Astrocyte of the cerebellum (primary cell): ENCODE data around the gene C1orf198.

Experiments
- DNase-seq: peaks from one replicate; pipeline ENCODE4 v3.0.0-alpha.2; 2011; ENCODE audit warnings: low read depth
- H3K4me3 ChIP-seq: 2 replicates; pipeline ENCODE4 v1.5.1; 2011; ENCODE audit warnings: mild to moderate bottlenecking, low read depth, low read length, moderate library complexity
- in situ Hi-C: cut with HindIII; loops from 2 replicates; pipeline ENCODE4 v1.10.0; 2017; ENCODE audit warnings: low sequenced_read_pairs
- TF ChIP-seq, protein P1 (sequence below): IDR thresholded peaks from 2 replicates; pipeline ENCODE4 v1.5.1; 2012; ENCODE audit warnings: low read length, low read depth, moderate library complexity, mild to moderate bottlenecking; ENCODE audit errors: missing control alignments

C1orf198 gene

DNA sequence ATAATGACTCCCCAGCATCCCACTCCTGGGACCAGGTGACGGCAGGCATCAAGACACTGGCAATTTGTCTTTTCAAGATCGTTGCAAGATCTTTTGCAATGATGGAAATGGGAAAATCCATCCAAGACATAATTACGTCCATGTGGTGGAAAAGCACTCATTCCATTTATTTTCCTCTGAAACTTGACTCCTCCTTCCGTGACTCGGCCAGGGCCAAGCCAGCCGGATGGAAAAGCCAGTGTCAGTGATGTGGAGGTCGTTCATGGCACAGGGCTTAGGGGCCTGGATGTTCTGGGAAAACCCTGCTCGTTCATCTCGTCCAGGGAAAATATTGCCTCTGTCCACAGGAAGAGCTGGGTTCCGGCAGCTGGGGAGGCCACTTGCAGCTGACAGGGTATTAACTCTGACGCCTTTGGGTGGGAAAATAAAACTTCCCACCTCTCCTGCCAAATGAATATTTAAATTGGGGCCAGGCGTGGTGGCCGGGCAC is 46.2 kb downstream of the C1orf198 start:
- DNase-seq = no peak
- TF ChIP-seq, protein P1, sequence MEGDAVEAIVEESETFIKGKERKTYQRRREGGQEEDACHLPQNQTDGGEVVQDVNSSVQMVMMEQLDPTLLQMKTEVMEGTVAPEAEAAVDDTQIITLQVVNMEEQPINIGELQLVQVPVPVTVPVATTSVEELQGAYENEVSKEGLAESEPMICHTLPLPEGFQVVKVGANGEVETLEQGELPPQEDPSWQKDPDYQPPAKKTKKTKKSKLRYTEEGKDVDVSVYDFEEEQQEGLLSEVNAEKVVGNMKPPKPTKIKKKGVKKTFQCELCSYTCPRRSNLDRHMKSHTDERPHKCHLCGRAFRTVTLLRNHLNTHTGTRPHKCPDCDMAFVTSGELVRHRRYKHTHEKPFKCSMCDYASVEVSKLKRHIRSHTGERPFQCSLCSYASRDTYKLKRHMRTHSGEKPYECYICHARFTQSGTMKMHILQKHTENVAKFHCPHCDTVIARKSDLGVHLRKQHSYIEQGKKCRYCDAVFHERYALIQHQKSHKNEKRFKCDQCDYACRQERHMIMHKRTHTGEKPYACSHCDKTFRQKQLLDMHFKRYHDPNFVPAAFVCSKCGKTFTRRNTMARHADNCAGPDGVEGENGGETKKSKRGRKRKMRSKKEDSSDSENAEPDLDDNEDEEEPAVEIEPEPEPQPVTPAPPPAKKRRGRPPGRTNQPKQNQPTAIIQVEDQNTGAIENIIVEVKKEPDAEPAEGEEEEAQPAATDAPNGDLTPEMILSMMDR = no peak
- in situ Hi-C loops = no loop called here
- no peak overlapping the region for H3K4me3 ChIP-seq

DNA sequence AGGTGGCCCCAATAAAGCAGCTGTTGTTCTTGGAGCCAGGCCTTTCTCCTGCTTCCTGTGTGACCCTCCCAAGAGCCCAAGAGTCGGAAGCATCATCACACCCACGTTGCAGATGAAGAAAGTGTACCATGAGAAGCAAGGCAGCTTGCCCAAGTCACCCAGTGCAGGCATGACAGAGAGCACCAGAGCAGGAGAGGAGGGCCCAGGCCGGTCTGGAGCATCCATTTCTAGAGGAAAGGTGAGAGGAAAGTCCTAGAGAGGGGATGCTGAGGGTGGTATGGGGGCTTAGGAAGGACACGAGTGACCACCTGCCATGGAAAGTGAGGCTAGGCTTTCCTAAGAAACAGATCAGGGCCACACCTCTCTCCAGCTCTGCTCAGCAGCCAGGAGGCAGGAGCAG is 47.0 kb downstream of the C1orf198 start:
- TF ChIP-seq, protein P1 = no peak
- H3K4me3 ChIP-seq = no peak overlapping the region
- in situ Hi-C loops = no loop called here
- DNase-seq = no peak

DNA sequence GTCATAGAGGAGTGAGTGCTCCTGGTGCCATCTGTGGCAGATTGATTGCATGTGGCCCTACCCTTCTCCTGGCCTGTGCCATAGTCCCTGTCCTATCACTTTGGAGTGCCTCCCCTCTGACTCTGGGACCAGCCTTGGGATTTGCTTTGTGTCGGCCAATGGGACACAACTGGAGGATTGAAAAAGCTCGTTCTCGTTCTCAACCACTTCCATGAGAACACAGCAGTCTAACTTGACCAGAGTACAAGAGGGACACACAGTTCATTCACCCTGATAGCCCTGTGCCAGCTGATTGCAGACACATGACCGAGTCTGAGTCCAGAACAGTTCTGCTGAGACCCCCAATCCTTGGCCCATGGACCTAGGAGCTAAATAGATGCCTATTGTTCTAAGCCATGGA is 47.8 kb downstream of the C1orf198 start:
- in situ Hi-C loops = no loop called here
- TF ChIP-seq, protein P1 = no peak
- no peak overlapping the region for H3K4me3 ChIP-seq
- no peak for DNase-seq

DNA sequence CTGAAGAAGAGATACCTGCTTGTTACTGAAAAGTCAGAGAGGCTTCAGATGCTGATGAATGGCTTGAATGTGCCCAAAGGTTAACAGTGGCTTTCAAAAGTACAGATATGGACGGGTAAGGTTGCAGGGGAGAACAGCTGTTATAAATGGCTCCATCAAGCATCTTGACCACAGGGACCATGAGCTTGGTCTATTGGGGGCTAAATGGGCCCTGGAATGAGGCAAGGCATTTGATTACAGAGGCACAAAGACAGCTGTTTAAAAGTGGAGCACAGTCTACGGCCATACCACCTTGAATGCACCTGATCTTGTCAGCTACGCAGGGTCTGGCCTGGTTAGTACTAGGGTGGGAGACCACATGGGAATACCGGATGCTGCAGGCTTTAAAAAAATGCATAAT is 48.3 kb downstream of the C1orf198 start:
- in situ Hi-C loops = no loop called here
- no peak overlapping the region for H3K4me3 ChIP-seq
- no peak for DNase-seq
- TF ChIP-seq, protein P1 = no peak

DNA sequence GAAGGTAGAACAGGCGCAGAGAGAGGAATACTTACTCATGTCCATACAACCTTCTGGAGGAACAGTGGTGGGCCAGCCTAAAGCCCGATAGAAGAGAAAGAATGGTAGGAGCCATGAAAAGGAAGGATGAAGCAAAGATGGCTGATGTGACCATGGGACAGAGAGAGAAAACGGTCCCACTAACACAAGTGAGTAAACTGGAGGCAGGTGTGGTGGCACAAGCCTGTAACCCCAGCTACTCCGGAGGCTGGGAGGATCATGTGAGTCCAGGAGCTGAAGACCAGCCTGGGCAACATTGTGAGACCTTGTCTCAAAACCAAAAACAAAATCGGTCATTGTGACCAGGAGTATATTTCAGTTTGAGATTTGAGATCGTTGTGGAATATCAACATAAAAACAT is 49.4 kb downstream of the C1orf198 start:
- in situ Hi-C loops = no loop called here
- no peak overlapping the region for H3K4me3 ChIP-seq
- TF ChIP-seq, protein P1 = no peak
- no peak for DNase-seq

DNA sequence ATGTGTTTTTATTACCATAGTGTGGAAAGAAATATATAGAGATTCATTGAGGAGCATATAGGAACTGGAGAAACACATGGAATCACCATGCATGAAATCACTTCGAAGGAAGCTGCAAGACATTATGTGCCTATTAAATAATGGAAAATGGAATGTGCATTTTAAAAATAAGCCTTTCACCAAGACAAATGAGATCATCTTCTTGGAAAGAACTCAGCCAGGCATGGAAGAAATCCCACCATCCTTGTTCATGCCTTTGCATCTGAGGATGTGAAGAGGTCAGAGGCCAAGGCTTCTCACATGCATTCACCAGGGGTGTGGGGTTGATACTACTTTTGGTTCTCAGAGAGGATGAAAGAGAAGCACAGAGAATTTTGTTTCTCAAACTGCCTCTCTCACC is 50.0 kb downstream of the C1orf198 start:
- in situ Hi-C loops = no loop called here
- no peak overlapping the region for H3K4me3 ChIP-seq
- TF ChIP-seq, protein P1 = no peak
- DNase-seq = no peak

DNA sequence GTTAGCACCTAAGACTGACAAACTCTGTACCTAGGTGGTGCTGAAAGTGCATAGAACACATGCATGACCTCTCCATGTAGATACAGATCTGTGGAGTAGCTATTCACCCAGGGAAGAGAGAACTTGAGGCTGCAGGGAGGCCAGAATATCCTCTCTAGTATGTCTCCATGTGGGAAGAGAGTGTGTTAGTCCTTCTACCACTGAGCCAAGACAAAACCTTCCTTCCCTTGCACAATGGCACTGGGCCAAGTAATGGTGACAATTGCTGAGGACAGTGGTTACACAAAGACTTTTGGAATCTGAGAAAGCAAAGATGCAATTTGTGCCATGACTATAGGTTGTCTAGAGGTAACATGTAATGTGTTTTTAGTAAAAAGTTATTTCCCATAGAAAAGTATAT is 52.3 kb downstream of the C1orf198 start:
- TF ChIP-seq, protein P1 = no peak
- DNase-seq = no peak
- in situ Hi-C loops = no loop called here

More for the DNA sequence above, 52.3 kb downstream of the C1orf198 start:
- H3K4me3 ChIP-seq = no peak overlapping the region
